ENCODE data around the gene TNIP3. TPM values are rescaled to one million over a fixed set of nuclear protein-coding genes. Genes with fewer than 3 reads are reported as not detected.

TNIP3 gene
- total and polyA plus RNA-seq, 9 of the 15 experiments (the other 6 are each of a cell fraction or from before 2014, with no cell fraction given) = 0.14 TPM; not detected in 8

GRCh38 chr4:121156822-121157769 is 7.0 kb downstream of the TNIP3 start:
- DNase-seq (ENCODE audit: extremely low read depth in 1 of 4, low spot score in 3 of 4) (peak in 1 of 4 experiments; percentile 0), FAIRE-seq (no peak)
- WGBS (ENCODE audit: insufficient coverage, low coverage, missing lambda C conversion rate) = 4% methylated on average over 31 of the region's 32 CpGs

More at GRCh38 chr4:121156822-121157769, 7.0 kb downstream of the TNIP3 start:
- no peak overlapping the region for H3K4me3 ChIP-seq
- no peaks in the 10 kb centered on the region for H3K9me3 ChIP-seq (replicated peaks; ENCODE audit: control insufficient read depth, insufficient read depth, low read depth, low read length)
- no peak overlapping the region for H3K4me2 ChIP-seq (ENCODE audit: insufficient read depth, low read length)
- CTCF ChIA-PET (ENCODE audit: low intra/inter-chr PET ratio) = no interaction called here
- 0 out of 2 replicates have a peak overlapping the region, but pooled peaks have one; percentile 7 for H2AFZ ChIP-seq (ENCODE audit: low read depth, low read length)
- H4K20me1 ChIP-seq (replicated peaks; ENCODE audit: control insufficient read depth, insufficient read depth, low read length) = no peaks in the 10 kb centered on the region
- intact Hi-C loops (cut with micrococcal nuclease) = no loop called here
- no peaks in the 10 kb centered on the region for H3K79me2 ChIP-seq (ENCODE audit: control insufficient read depth, insufficient read depth, low read length)
- H3K36me3 ChIP-seq (ENCODE audit: control insufficient read depth, insufficient read depth, low read length) = no peaks in the 10 kb centered on the region
- ATAC-seq = peak; percentile 44; the same call in 1 of the 3 replicates
- H3K9me1 ChIP-seq (ENCODE audit: control insufficient read depth, insufficient read depth, low read length) = no peaks in the 10 kb centered on the region
- peaks cover 0 to 3% of the 10 kb centered on the region in 2 experiments; a peak in 1 of 5 replicates for H3K4me1 ChIP-seq (replicated peaks in 1 of 2; ENCODE audit: control insufficient read depth in 2 of 2, insufficient read depth in 2 of 2, low read length in 2 of 2)
- H3K27me3 ChIP-seq (ENCODE audit: control insufficient read depth in 2 of 2, insufficient read depth in 2 of 2, low read length in 2 of 2) = no peaks in the 10 kb centered on the region
- POLR2A ChIA-PET = no interaction called here
- H3K27ac ChIP-seq (ENCODE audit: extremely low read depth, low read depth, low read length) = no peak overlapping the region
- H3K9ac ChIP-seq (ENCODE audit: insufficient read depth in 1 of 2, low read depth in 2 of 2, low read length in 2 of 2) = no peak overlapping the region
- TF ChIP-seq ATF3 (IDR thresholded peaks at IDR 0.05) (no peak), ATF3 (CRISPR knock-in tag; conservative IDR thresholded peaks at IDR 0.05) (no peak), RBM25 (IDR thresholded peaks at IDR 0.05; ENCODE audit: low read depth, low read length, severe bottlenecking) (no peak)
- no TSS peak for BruUV-seq (replicated peaks)
- in situ Hi-C loops (cut with MboI) = no loop called here

Measured in K562 (cell line).